ENCODE results near the gene DLGAP1.
"Not testable (repeated sequence)": the region's sequence is repeated elsewhere in the genome, so short reads cannot be mapped to it uniquely, and the experiment has no call there.

The DLGAP1 gene

GRCh38 chr18:3480827-3481573, 974.1 kb downstream of the DLGAP1 start:
- H3K27me3 ChIP-seq (ENCODE audit: control insufficient read depth in 5 of 5, insufficient read depth in 4 of 5, low read length in 5 of 5), result no peaks in the 10 kb centered on the region
- no peak overlapping the region for H3K9ac ChIP-seq (ENCODE audit: low read length in 5 of 5)
- H3K4me1 ChIP-seq (ENCODE audit: control insufficient read depth in 5 of 5, insufficient read depth in 5 of 5, low read length in 5 of 5), result peaks cover 0 to 15% (median 8%) of the 10 kb centered on the region in 5 donors
- H3K36me3 ChIP-seq (ENCODE audit: control insufficient read depth in 5 of 5, insufficient read depth in 5 of 5, low read length in 5 of 5), result no peaks in the 10 kb centered on the region
- H3K4me3 ChIP-seq (ENCODE audit: low read depth in 1 of 5, low read length in 5 of 5), result no peak overlapping the region
- no peak overlapping the region for H3K27ac ChIP-seq (ENCODE audit: low read depth, low read length)
- no peaks in the 10 kb centered on the region for H3K9me3 ChIP-seq (ENCODE audit: control insufficient read depth in 5 of 5, low read length in 5 of 5)

GRCh38 chr18:3479978-3480509, 975.1 kb downstream of the DLGAP1 start:
- Histone ChIP-seq H3K27ac (ENCODE audit: low read depth, low read length) (no peak overlapping the region), H3K9me3 (ENCODE audit: control insufficient read depth in 5 of 5, low read length in 5 of 5) (no peaks in the 10 kb centered on the region), H3K9ac (ENCODE audit: low read length in 5 of 5) (no peak overlapping the region), H3K36me3 (ENCODE audit: control insufficient read depth in 5 of 5, insufficient read depth in 5 of 5, low read length in 5 of 5) (no peaks in the 10 kb centered on the region), H3K27me3 (ENCODE audit: control insufficient read depth in 5 of 5, insufficient read depth in 4 of 5, low read length in 5 of 5) (no peaks in the 10 kb centered on the region), H3K4me1 (ENCODE audit: control insufficient read depth in 5 of 5, insufficient read depth in 5 of 5, low read length in 5 of 5) (peaks cover 0 to 15% (median 8%) of the 10 kb centered on the region in 5 donors), H3K4me3 (ENCODE audit: low read depth in 1 of 5, low read length in 5 of 5) (no peak overlapping the region)

GRCh38 chr18:3478262-3478978, 976.7 kb downstream of the DLGAP1 start:
- Histone ChIP-seq H3K4me1 (ENCODE audit: control insufficient read depth in 5 of 5, insufficient read depth in 5 of 5, low read length in 5 of 5) (peaks cover 0 to 15% (median 8%) of the 10 kb centered on the region in 5 donors), H3K27me3 (ENCODE audit: control insufficient read depth in 5 of 5, insufficient read depth in 4 of 5, low read length in 5 of 5) (no peaks in the 10 kb centered on the region), H3K9me3 (ENCODE audit: control insufficient read depth in 5 of 5, low read length in 5 of 5) (peaks cover 0 to 3% (median 0%) of the 10 kb centered on the region in 5 donors), H3K4me3 (ENCODE audit: low read depth in 1 of 5, low read length in 5 of 5) (no peak overlapping the region), H3K9ac (ENCODE audit: low read length in 5 of 5) (no peak overlapping the region), H3K36me3 (ENCODE audit: control insufficient read depth in 5 of 5, insufficient read depth in 5 of 5, low read length in 5 of 5) (no peaks in the 10 kb centered on the region), H3K27ac (ENCODE audit: low read depth, low read length) (no peak overlapping the region)

GRCh38 chr18:3472681-3473544, 982.2 kb downstream of the DLGAP1 start:
- Histone ChIP-seq H3K9me3 (ENCODE audit: control insufficient read depth in 5 of 5, low read length in 5 of 5) (peaks cover 0 to 3% (median 0%) of the 10 kb centered on the region in 5 donors), H3K36me3 (ENCODE audit: control insufficient read depth in 5 of 5, insufficient read depth in 5 of 5, low read length in 5 of 5) (no peaks in the 10 kb centered on the region), H3K9ac (ENCODE audit: low read length in 5 of 5) (no peak overlapping the region), H3K4me3 (ENCODE audit: low read depth in 1 of 5, low read length in 5 of 5) (no peak overlapping the region), H3K27me3 (ENCODE audit: control insufficient read depth in 5 of 5, insufficient read depth in 4 of 5, low read length in 5 of 5) (no peaks in the 10 kb centered on the region), H3K27ac (ENCODE audit: low read depth, low read length) (no peak overlapping the region), H3K4me1 (ENCODE audit: control insufficient read depth in 5 of 5, insufficient read depth in 5 of 5, low read length in 5 of 5) (no peaks in the 10 kb centered on the region)

GRCh38 chr18:3472121-3472520, 983.0 kb downstream of the DLGAP1 start:
- not testable (repeated sequence) for H3K9ac ChIP-seq (ENCODE audit: low read length in 5 of 5); H3K36me3 ChIP-seq (ENCODE audit: control insufficient read depth in 5 of 5, insufficient read depth in 5 of 5, low read length in 5 of 5); H3K9me3 ChIP-seq (ENCODE audit: control insufficient read depth in 5 of 5, low read length in 5 of 5); H3K27ac ChIP-seq (ENCODE audit: low read depth, low read length); H3K27me3 ChIP-seq (ENCODE audit: control insufficient read depth in 5 of 5, insufficient read depth in 4 of 5, low read length in 5 of 5); H3K4me1 ChIP-seq (ENCODE audit: control insufficient read depth in 5 of 5, insufficient read depth in 5 of 5, low read length in 5 of 5); H3K4me3 ChIP-seq (ENCODE audit: low read depth in 1 of 5, low read length in 5 of 5)

- H3K4me3 ChIP-seq (ENCODE audit: low read depth in 1 of 5, low read length in 5 of 5), result no peak overlapping the region
- no peak overlapping the region for H3K9ac ChIP-seq (ENCODE audit: low read length in 5 of 5)
- H3K27me3 ChIP-seq (ENCODE audit: control insufficient read depth in 5 of 5, insufficient read depth in 4 of 5, low read length in 5 of 5), result no peaks in the 10 kb centered on the region
- no peak overlapping the region for H3K27ac ChIP-seq (ENCODE audit: low read depth, low read length)
- H3K9me3 ChIP-seq (ENCODE audit: control insufficient read depth in 5 of 5, low read length in 5 of 5), result peaks cover 0 to 3% (median 0%) of the 10 kb centered on the region in 5 donors
- H3K36me3 ChIP-seq (ENCODE audit: control insufficient read depth in 5 of 5, insufficient read depth in 5 of 5, low read length in 5 of 5), result no peaks in the 10 kb centered on the region
- peaks cover 0 to 12% (median 10%) of the 10 kb centered on the region in 5 donors for H3K4me1 ChIP-seq (ENCODE audit: control insufficient read depth in 5 of 5, insufficient read depth in 5 of 5, low read length in 5 of 5)
Measured at GRCh38 chr18:3471141-3471648, 983.9 kb downstream of the DLGAP1 start.

- Histone ChIP-seq H3K36me3 (ENCODE audit: control insufficient read depth in 5 of 5, insufficient read depth in 5 of 5, low read length in 5 of 5) (no peaks in the 10 kb centered on the region), H3K4me1 (ENCODE audit: control insufficient read depth in 5 of 5, insufficient read depth in 5 of 5, low read length in 5 of 5) (peaks cover 0 to 17% (median 12%) of the 10 kb centered on the region in 5 donors), H3K9ac (ENCODE audit: low read length in 5 of 5) (no peak overlapping the region), H3K27ac (ENCODE audit: low read depth, low read length) (no peak overlapping the region), H3K9me3 (ENCODE audit: control insufficient read depth in 5 of 5, low read length in 5 of 5) (no peaks in the 10 kb centered on the region), H3K4me3 (ENCODE audit: low read depth in 1 of 5, low read length in 5 of 5) (no peak overlapping the region), H3K27me3 (ENCODE audit: control insufficient read depth in 5 of 5, insufficient read depth in 4 of 5, low read length in 5 of 5) (no peaks in the 10 kb centered on the region)
Measured at GRCh38 chr18:3468833-3469232, 986.3 kb downstream of the DLGAP1 start.

GRCh38 chr18:3468066-3468705, 986.9 kb downstream of the DLGAP1 start:
- Histone ChIP-seq H3K4me3 (ENCODE audit: low read depth in 1 of 5, low read length in 5 of 5) (no peak overlapping the region), H3K4me1 (ENCODE audit: control insufficient read depth in 5 of 5, insufficient read depth in 5 of 5, low read length in 5 of 5) (peaks cover 0 to 17% (median 12%) of the 10 kb centered on the region in 5 donors), H3K27me3 (ENCODE audit: control insufficient read depth in 5 of 5, insufficient read depth in 4 of 5, low read length in 5 of 5) (no peaks in the 10 kb centered on the region), H3K27ac (ENCODE audit: low read depth, low read length) (no peak overlapping the region), H3K9ac (ENCODE audit: low read length in 5 of 5) (no peak overlapping the region), H3K36me3 (ENCODE audit: control insufficient read depth in 5 of 5, insufficient read depth in 5 of 5, low read length in 5 of 5) (no peaks in the 10 kb centered on the region), H3K9me3 (ENCODE audit: control insufficient read depth in 5 of 5, low read length in 5 of 5) (no peaks in the 10 kb centered on the region)

- peaks cover 0 to 3% (median 2%) of the 10 kb centered on the region in 5 donors for H3K36me3 ChIP-seq (ENCODE audit: control insufficient read depth in 5 of 5, insufficient read depth in 5 of 5, low read length in 5 of 5)
- H3K27ac ChIP-seq (ENCODE audit: low read depth, low read length), result no peak overlapping the region
Measured at GRCh38 chr18:3466872-3467271, 988.2 kb downstream of the DLGAP1 start.

More at GRCh38 chr18:3466872-3467271, 988.2 kb downstream of the DLGAP1 start:
- H3K9ac ChIP-seq (ENCODE audit: low read length in 5 of 5), result peak overlapping the region in 2 of 5 donors; percentile 6 to 26
- no peaks in the 10 kb centered on the region for H3K27me3 ChIP-seq (ENCODE audit: control insufficient read depth in 5 of 5, insufficient read depth in 4 of 5, low read length in 5 of 5)
- H3K9me3 ChIP-seq (ENCODE audit: control insufficient read depth in 5 of 5, low read length in 5 of 5), result peaks cover 0 to 1% (median 0%) of the 10 kb centered on the region in 5 donors
- peak overlapping the region in 3 of 5 donors; percentile 0 to 25 (median 8) for H3K4me3 ChIP-seq (ENCODE audit: low read depth in 1 of 5, low read length in 5 of 5)
- peaks cover 0 to 17% (median 12%) of the 10 kb centered on the region in 5 donors for H3K4me1 ChIP-seq (ENCODE audit: control insufficient read depth in 5 of 5, insufficient read depth in 5 of 5, low read length in 5 of 5)
